ENCODE results near the gene SLCO1A2.

The SLCO1A2 gene

DNA sequence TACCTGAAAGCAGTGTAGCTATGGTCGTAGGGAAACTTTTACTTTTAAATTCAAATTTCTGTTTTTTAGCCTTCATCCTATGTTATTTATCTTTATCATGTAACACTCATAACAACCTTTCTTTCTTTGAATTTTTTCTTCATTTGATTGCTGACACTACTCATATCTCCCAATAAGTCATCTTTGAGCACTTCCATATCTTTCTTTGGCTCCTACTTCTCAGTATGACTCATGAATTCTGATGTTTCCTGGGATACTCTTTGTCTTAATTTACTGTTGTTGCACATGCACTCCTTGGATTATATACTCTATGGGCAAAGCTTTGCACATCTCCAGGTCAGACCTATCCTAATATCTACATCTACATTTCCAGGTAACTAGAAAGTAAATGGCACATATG is 19.9 kb upstream of the SLCO1A2 start:
- H3K4me3 ChIP-seq (ENCODE audit: low read depth, low read length) = no peak overlapping the region
- TF ChIP-seq, protein P1, sequence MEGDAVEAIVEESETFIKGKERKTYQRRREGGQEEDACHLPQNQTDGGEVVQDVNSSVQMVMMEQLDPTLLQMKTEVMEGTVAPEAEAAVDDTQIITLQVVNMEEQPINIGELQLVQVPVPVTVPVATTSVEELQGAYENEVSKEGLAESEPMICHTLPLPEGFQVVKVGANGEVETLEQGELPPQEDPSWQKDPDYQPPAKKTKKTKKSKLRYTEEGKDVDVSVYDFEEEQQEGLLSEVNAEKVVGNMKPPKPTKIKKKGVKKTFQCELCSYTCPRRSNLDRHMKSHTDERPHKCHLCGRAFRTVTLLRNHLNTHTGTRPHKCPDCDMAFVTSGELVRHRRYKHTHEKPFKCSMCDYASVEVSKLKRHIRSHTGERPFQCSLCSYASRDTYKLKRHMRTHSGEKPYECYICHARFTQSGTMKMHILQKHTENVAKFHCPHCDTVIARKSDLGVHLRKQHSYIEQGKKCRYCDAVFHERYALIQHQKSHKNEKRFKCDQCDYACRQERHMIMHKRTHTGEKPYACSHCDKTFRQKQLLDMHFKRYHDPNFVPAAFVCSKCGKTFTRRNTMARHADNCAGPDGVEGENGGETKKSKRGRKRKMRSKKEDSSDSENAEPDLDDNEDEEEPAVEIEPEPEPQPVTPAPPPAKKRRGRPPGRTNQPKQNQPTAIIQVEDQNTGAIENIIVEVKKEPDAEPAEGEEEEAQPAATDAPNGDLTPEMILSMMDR (IDR thresholded peaks at IDR 0.05; ENCODE audit: low read depth, low read length, missing control alignments) = no peak
- no peak for DNase-seq (ENCODE audit: low read depth)

DNA sequence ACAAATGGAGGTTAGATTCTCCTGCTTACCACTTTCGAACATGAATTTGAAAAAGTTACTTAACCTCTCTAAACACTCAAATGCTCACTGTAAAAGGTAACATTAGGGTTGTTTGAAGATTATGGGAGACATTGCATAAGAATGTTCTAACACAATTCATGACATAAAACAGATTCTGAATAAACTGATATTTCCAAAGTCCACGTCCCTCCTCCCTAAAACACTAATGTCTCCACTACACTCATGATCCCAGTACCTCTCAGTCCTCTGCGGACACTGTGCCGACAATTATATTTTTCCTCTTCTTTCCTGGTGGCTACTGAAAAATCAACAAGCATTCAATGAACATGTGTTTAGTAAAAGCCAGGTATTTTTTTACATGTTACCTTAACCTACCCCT is 19.2 kb upstream of the SLCO1A2 start:
- DNase-seq (ENCODE audit: low read depth) = no peak
- TF ChIP-seq, protein P1 (IDR thresholded peaks at IDR 0.05; ENCODE audit: low read depth, low read length, missing control alignments) = no peak
- no peak overlapping the region for H3K4me3 ChIP-seq (ENCODE audit: low read depth, low read length)

DNA sequence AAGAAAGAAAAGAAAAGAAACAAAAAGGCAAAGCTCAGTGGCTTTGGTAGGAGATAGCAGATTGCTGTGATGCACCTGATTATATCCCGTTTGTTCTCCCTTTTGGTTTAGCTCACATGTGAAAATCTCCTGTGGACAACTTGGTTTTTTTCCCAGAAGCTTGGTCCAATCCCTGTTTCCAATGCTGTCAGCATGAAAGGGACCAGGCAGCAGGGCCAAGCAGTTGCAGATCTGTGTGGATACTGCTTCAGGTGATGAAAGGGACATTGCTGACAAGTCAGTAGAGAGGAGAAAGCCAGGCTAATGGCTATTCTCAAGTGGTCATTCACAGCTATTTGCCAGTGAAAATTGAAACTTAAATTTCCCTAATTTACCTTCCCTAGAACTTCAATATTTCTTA is 18.8 kb upstream of the SLCO1A2 start:
- H3K4me3 ChIP-seq (ENCODE audit: low read depth, low read length) = no peak overlapping the region
- DNase-seq (ENCODE audit: low read depth) = no peak
- TF ChIP-seq, protein P1 (IDR thresholded peaks at IDR 0.05; ENCODE audit: low read depth, low read length, missing control alignments) = no peak

DNA sequence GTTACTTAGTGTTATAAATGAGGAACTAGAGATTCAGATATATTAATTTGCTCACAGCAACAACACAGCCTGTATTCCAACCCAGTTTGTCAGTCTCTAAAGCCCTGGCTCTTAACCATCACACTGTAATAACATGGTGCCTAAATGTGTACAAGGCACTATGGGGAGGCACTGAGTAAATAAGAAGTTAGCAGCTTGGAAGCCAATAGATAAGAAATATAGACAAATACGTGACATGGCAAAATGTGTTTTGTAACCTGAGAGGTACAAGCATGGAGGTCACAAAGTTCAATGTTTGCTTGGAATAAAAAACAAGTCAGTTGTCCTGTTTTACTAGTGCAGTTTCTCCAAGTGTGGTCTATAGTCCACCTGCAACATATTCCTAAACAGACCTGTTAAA is 16.3 kb upstream of the SLCO1A2 start:
- H3K4me3 ChIP-seq (ENCODE audit: low read depth, low read length) = no peak overlapping the region
- no peak for DNase-seq (ENCODE audit: low read depth)
- TF ChIP-seq, protein P1 (IDR thresholded peaks at IDR 0.05; ENCODE audit: low read depth, low read length, missing control alignments) = no peak

DNA sequence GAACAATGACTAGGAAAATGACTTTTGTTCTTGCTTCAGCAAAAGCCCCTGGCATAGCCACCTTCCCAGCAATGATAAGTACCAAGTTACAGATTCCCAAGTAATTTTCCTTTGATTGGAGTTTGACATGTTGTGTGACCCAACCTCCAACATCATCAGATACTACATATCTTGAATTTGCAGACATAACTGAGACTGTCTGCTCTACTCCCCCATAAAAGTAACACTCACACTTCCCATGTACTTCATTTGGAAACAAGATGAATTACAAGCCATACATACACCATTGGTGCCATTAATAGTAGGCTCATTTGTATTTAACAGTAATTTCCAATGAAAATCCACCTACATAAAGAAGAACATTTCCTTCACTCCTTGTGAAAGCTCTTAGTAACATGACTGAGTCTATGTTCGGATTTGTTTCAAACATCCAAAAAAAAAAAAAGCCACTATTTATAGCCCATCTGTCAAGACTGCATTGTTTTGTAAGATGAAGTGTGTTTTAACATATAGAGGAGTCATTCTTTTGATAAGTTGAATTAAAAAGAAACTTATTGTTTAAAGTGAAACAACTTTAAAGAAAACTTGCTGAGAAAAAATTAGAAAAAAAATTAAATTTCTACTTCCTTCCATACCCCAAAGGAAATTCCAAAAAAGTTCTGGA is 12.0 kb upstream of the SLCO1A2 start:
- no peak overlapping the region for H3K4me3 ChIP-seq (ENCODE audit: low read depth, low read length)
- TF ChIP-seq, protein P1 (IDR thresholded peaks at IDR 0.05; ENCODE audit: low read depth, low read length, missing control alignments) = no peak
- DNase-seq (ENCODE audit: low read depth) = no peak

DNA sequence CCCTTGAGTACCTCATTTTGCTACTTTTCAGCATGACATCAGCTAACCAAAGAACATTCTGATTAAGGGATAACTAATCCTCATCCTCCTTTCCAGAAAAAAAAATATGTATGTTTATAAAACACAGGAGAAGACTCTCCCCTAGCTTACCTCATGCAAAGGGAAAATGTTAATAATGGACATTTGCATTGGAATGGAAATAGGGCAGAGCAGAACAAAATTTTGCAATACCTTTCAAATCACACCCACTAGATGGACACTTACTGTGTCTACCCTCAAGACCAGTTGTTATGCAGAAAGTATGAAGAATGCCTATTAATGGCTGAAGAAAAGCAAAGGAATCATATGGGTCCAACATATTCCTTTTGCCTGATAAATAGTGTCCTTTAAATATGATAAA is 8.9 kb upstream of the SLCO1A2 start:
- H3K4me3 ChIP-seq (ENCODE audit: low read depth, low read length) = no peak overlapping the region
- DNase-seq (ENCODE audit: low read depth) = no peak
- TF ChIP-seq, protein P1 (IDR thresholded peaks at IDR 0.05; ENCODE audit: low read depth, low read length, missing control alignments) = no peak

DNA sequence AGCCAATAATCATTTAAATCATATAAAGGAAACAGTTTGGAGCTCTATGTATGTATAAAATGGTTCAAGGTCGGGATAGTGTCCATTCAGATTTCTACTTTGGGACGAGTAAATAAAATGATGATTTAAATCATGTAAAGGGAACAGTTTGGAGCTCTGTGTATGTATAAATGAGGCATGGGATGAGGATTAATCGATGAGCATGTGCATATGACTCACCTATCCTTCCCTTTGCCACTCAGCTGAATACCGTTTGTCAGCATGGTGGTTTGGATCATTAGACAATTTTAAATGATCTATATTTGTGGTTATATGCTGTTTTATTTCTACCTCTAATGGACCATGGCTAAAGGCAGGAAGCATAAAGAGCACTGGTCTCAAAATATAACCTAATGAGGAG is 7.1 kb upstream of the SLCO1A2 start:
- no peak for DNase-seq (ENCODE audit: low read depth)
- TF ChIP-seq, protein P1 (IDR thresholded peaks at IDR 0.05; ENCODE audit: low read depth, low read length, missing control alignments) = no peak
- no peak overlapping the region for H3K4me3 ChIP-seq (ENCODE audit: low read depth, low read length)
